ENCODE results near the gene GPR153. TPM values are rescaled to one million over a fixed set of nuclear protein-coding genes. Genes with fewer than 3 reads are reported as not detected.

The GPR153 gene
- total RNA-seq, 4 donors from 2014 or later: 6.2 to 17.3 (median 11.7) TPM

- intact Hi-C loops (cut with DNase I; ENCODE audit: low total_unique reads): no loop called here
- no peak for TF ChIP-seq POLR2A (IDR thresholded peaks at IDR 0.05)
- TF ChIP-seq CTCF (IDR thresholded peaks at IDR 0.05): no peak
- 92 to 93% methylated on average over 10 of the region's 10 CpGs for WGBS, 2 donors
- DNase-seq (ENCODE audit: low spot score in 2 of 2): no peak
- H3K4me3 ChIP-seq (ENCODE audit: low read depth, poor library complexity, severe bottlenecking): no peak overlapping the region
Measured at GRCh38 chr1:6279066-6279465, 18.2 kb upstream of the GPR153 start.

GRCh38 chr1:6278263-6278662, 17.4 kb upstream of the GPR153 start:
- DNase-seq (ENCODE audit: low spot score in 2 of 2): no peak
- 70 to 74% methylated on average over 9 of the region's 9 CpGs for WGBS, 2 donors
- no peak for TF ChIP-seq CTCF (IDR thresholded peaks at IDR 0.05)
- TF ChIP-seq POLR2A (IDR thresholded peaks at IDR 0.05): no peak
- intact Hi-C loops (cut with DNase I; ENCODE audit: low total_unique reads): no loop called here
- no peak overlapping the region for H3K4me3 ChIP-seq (ENCODE audit: low read depth, poor library complexity, severe bottlenecking)

GRCh38 chr1:6276811-6277555, 16.1 kb upstream of the GPR153 start:
- no peak for DNase-seq (ENCODE audit: low spot score in 2 of 2)
- intact Hi-C loops (cut with DNase I; ENCODE audit: low total_unique reads): no loop called here
- no peak for TF ChIP-seq POLR2A (IDR thresholded peaks at IDR 0.05)
- no peak for TF ChIP-seq CTCF (IDR thresholded peaks at IDR 0.05)
- WGBS, 2 donors: 74 to 79% methylated on average over 16 to 20 of the region's 20 CpGs
- H3K4me3 ChIP-seq (ENCODE audit: low read depth, poor library complexity, severe bottlenecking): no peak overlapping the region

- TF ChIP-seq POLR2A (IDR thresholded peaks at IDR 0.05) (no peak), CTCF (IDR thresholded peaks at IDR 0.05) (no peak)
- no peak overlapping the region for H3K4me3 ChIP-seq (ENCODE audit: low read depth, poor library complexity, severe bottlenecking)
- DNase-seq (ENCODE audit: low spot score in 2 of 2): peak in 1 of 2 donors; percentile 91
- intact Hi-C loops (cut with DNase I; ENCODE audit: low total_unique reads): no loop called here
- WGBS, 2 donors: 35 to 37% methylated on average over 35 of the region's 35 CpGs
Measured at GRCh38 chr1:6275826-6276782, 15.2 kb upstream of the GPR153 start.

GRCh38 chr1:6274622-6275139, 13.8 kb upstream of the GPR153 start:
- no peak overlapping the region for H3K4me3 ChIP-seq (ENCODE audit: low read depth, poor library complexity, severe bottlenecking)
- intact Hi-C loops (cut with DNase I; ENCODE audit: low total_unique reads): no loop called here
- DNase-seq (ENCODE audit: low spot score in 2 of 2): no peak
- TF ChIP-seq CTCF (IDR thresholded peaks at IDR 0.05) (no peak), POLR2A (IDR thresholded peaks at IDR 0.05) (no peak)
- WGBS, 2 donors: 98% methylated on average over 11 to 15 of the region's 16 CpGs

Measured in lower leg skin (tissue), 4 donors.